Stimulated activated naive CD8-positive, alpha-beta T cell treated with anti-CD3 and anti-CD28 coated beads, Interleukin-15, Interleukin-2, amounts not matched to agents 100 U/mL and 50 U/mL, for 24 hours (primary cell): Measurements from ENCODE around the gene CDH7.

Source experiments
- ATAC-seq: fragments of 150-1000 bp; cut with Tn5 transposase; one replicate; pipeline ENCODE4 v1.10.0; 2021
- DNase-seq: peaks from one replicate; pipeline ENCODE4 v3.0.0; 2021

The CDH7 gene

GRCh38 chr18:65919018-65919417, 168.2 kb downstream of the CDH7 start:
- DNase-seq (no peak), ATAC-seq (no peak)

- DNase-seq (no peak), ATAC-seq (no peak)
These were observed 168.9 kb downstream of the CDH7 start for GRCh38 chr18:65919663-65920062.

- ATAC-seq = no peak
- DNase-seq = no peak
These were observed 171.3 kb downstream of the CDH7 start for GRCh38 chr18:65922103-65922502.

- DNase-seq = no peak
- no peak for ATAC-seq
These were observed 174.1 kb downstream of the CDH7 start for GRCh38 chr18:65924904-65925303.

GRCh38 chr18:65934874-65935273, 184.1 kb downstream of the CDH7 start:
- no peak for ATAC-seq
- DNase-seq = no peak

- DNase-seq (no peak), ATAC-seq (no peak)
These were observed 185.9 kb downstream of the CDH7 start for GRCh38 chr18:65936678-65937077.

GRCh38 chr18:65937180-65937579, 186.4 kb downstream of the CDH7 start:
- no peak for ATAC-seq
- no peak for DNase-seq

GRCh38 chr18:65938592-65939372, 188.0 kb downstream of the CDH7 start:
- peak; percentile 4 for DNase-seq

More at GRCh38 chr18:65938592-65939372, 188.0 kb downstream of the CDH7 start:
- ATAC-seq = no peak
